Dedifferentiated amniotic fluid mesenchymal stem cell (primary cell): ENCODE measurements around the gene OR2B3.
"Not testable (repeated sequence)": the region's sequence is repeated elsewhere in the genome, so short reads cannot be mapped to it uniquely, and the experiment has no call there.

Experiments used
- DNase-seq: peaks from one replicate; pipeline ENCODE4 v3.0.0-alpha.2; 2016; ENCODE audit errors: extremely low spot score

Gene OR2B3, protein sequence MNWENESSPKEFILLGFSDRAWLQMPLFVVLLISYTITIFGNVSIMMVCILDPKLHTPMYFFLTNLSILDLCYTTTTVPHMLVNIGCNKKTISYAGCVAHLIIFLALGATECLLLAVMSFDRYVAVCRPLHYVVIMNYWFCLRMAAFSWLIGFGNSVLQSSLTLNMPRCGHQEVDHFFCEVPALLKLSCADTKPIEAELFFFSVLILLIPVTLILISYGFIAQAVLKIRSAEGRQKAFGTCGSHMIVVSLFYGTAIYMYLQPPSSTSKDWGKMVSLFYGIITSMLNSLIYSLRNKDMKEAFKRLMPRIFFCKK

GRCh38 chr6:29087213-29087612, at the start of gene OR2B3:
Gene OR2B3, minus strand, starts transcription at chr6:29087313. Its CDS starts 65 bp downstream, at chr6:29087248.
- no peak for DNase-seq

- DNase-seq = no peak
These were observed 44.6 kb upstream of the OR2B3 start for GRCh38 chr6:29131691-29132090.

DNA sequence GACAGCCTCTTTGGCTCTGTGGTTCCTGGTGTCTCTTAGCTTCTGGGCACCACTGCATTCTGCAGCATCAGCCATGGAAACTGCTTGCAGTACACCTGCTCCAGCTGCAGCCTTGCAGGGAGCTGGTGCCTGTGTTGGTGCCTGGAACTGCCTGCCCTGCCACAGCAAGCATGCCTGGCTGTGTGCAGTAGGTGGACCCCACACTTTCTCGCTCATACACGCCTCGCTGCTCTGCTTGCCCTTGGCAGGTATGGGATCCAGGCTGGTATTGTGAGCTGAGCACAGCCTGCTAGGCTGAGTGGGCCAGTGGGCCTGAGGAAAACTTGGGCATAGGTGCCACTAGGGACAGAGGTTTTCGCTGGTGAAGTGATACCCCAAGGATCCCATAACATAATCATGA, 43.5 kb upstream of the OR2B3 start:
- DNase-seq = no peak

DNA sequence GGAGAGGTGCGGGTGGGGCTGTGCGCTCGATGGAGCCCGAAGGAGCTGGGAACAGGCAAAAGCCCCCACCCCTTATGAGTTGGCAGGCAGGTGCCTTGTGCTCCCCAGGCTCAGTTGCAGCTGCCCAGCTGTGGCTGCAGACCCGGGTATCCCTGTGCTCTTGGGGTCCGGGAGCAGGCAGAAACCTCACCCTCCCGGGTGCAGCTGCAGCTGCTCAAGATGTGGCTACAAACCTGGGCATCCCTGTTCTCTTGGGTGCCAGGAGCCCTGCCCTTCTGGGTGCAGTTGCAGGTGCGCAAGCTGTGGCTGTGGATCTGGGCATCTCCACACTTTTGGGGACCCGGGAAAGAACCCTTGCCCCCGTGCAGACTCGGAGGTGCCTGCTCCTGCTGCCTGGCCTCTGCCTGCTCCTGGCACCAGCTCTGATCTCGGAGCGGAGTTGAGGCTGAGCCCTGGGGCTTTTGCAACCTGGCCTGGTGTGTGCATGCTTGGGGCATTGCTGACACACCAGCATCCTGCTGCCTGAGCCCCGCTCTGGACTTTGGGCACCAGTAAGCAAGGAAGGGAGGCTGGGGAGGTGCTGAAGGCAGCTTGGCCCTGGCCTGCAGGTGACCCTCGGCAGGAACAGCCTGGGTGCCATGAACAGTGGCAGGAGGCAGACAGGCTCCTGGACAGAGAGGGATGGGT, 42.4 kb upstream of the OR2B3 start:
- no peak for DNase-seq

- DNase-seq = not testable (repeated sequence)
These were observed 27.9 kb upstream of the OR2B3 start for GRCh38 chr6:29114964-29115363.

DNA sequence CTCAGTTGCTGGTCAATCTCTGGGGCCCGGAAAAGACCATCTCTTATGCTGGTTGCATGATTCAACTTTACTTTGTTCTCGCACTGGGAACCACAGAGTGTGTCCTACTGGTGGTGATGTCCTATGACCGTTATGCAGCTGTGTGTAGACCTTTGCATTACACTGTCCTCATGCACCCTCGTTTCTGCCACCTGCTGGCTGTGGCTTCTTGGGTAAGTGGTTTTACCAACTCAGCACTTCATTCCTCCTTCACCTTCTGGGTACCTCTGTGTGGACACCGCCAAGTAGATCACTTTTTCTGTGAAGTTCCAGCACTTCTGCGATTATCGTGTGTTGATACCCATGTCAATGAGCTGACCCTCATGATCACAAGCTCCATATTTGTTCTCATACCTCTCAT, 25.0 kb upstream of the OR2B3 start:
- no peak for DNase-seq

GRCh38 chr6:29107758-29108157, 20.6 kb upstream of the OR2B3 start, which contains the start of gene OR2J3:
Gene OR2J3, plus strand, starts transcription at chr6:29108058. Its CDS starts 3,833 bp downstream, at chr6:29111891.
- no peak for DNase-seq

- no peak for DNase-seq
These were observed 12.1 kb upstream of the OR2B3 start, which contains the start of gene OR2J1 for GRCh38 chr6:29099190-29099589. Gene OR2J1, plus strand, starts transcription at chr6:29099490. Its CDS starts 1,453 bp downstream, at chr6:29100943.

DNA sequence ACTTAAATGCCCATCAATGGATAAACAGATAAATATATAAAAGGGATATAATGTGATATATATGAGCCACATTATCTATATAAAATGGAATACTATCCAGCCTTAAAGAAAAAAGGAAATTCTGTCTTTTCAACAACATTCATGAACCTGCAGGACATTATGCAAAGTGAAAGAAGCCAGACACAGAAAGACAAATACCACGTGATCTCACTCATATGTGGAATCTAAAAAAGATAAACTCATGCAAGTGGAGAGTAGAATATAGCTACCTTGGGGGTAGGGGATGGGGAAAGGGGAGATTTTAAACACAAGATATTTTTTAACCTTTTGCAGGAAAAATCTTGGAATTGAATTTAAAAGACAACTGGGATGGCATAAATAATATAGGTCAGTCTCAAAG, 10.7 kb upstream of the OR2B3 start:
- no peak for DNase-seq

- no peak for DNase-seq
These were observed 5.8 kb upstream of the OR2B3 start for GRCh38 chr6:29092957-29093356.

DNA sequence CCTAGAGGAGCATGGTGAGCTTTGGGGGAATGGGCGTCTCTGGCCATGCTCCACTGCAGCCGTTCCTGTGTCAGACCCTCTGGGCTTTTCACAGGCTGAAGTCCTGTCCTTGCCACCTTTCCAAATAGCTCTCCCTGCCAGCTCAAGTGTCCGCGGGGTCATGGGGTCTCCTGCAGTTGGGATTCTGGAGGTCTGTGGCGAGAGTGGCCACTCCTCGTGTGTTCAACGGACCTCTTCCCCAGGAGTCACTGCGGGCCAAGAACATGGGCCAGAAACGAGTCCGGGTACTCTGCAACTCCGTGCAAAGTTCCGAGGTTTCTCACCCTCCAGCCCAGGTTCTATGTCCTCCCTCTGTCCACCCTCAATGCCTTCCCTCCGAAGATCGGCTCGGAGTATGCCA, 4.7 kb downstream of the OR2B3 start:
- DNase-seq = no peak

DNA sequence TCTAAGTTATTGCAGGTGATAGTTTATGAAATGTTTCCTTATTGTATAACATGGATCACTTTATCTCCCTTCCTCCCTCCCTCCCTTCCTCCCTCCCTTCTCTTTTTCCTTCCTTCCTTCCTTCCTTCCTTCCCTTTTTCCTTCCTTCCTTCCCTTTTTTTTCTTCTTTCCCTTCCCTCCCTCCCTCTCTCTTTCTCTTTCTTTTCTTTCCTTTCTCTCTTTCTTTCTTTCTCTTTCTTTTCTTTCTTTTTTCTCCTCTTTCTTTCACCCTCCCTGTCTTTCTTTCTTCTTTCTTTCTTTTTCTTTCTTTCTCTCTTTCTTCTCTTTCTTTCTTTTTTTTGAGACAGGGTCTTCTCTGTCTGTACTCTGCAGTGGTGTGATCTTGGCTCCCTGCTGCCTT, 5.8 kb downstream of the OR2B3 start:
- DNase-seq = no peak

GRCh38 chr6:29079203-29079602, 7.9 kb downstream of the OR2B3 start:
- no peak for DNase-seq

DNA sequence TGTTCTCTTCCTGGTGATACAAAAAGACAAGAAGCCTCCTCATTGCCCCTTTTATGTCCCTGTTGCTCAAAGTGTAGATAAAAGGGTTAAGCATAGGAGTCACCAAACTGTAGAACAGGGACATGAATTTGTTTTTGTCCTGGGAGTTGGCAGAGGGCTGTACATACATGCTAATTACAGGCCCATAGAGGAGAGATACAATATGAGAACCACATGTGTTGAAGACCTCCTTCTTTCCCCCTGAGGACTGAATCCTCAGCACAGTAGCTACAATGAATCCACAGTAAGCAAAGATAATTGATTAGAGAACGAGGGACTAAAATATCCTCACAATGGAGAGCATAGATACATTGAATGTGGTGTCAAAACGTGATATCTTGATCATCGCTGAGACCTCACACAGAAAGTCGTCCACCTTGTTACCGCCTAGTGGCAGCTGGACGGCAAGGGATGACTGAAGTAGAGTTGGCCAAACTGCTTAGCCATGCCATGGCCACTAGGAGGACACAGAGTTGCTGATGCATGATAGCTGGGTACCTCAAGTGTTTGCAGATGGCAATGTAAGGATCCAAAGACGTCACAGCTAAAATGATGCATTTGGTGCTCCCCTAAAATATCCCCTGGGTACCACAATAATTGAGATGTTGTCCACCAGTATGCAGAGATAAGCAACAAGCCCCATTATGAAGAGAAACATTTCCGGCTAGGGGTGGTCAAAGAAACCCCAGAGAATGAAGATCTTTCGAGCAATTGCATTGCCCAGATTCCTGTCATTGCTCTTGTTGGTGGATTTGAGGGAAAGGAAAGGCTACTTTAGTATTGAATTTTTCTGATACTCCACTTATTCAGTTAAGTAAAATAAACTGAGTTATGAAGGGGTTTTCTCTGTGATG, 15.0 kb downstream of the OR2B3 start:
- no peak for DNase-seq

- no peak for DNase-seq
These were observed 35.4 kb downstream of the OR2B3 start for GRCh38 chr6:29051680-29052079.

GRCh38 chr6:29045075-29045474, 42.0 kb downstream of the OR2B3 start, which contains the start of gene OR2W1:
Gene OR2W1, minus strand, starts transcription at chr6:29045175. Its CDS starts 0 bp downstream, at chr6:29045175.
- DNase-seq = no peak
